ENCODE measurements around the gene ZNF341.

ZNF341 gene

GRCh38 chr20:33837096-33837830, 105.5 kb downstream of the ZNF341 start:
- no peaks in the 10 kb centered on the region for H3K9me3 ChIP-seq (ENCODE audit: control insufficient read depth, insufficient read depth, low read depth, low read length)
- ChIA-PET CTCF (interaction anchor here (0.6 to 2.5 kb wide), 4 partner anchors 88 to 420 kb away, joined by 3 to 6 read pairs (median 4); no protein-coding TSS in a partner anchor), POLR2A (no interaction called here)
- TF ChIP-seq ZNF121 (tag by site-specific recombination; IDR thresholded peaks at IDR 0.05), result peak; percentile 66
- TF ChIP-seq KLF8 (tag by site-specific recombination; IDR thresholded peaks at IDR 0.05), result no peak
- TF ChIP-seq EGR2 (tag by site-specific recombination; IDR thresholded peaks at IDR 0.05; ENCODE audit: low read depth), result no peak
- no peak for TF ChIP-seq WT1 (tag by site-specific recombination; IDR thresholded peaks at IDR 0.05)
- no peak for TF ChIP-seq ELK4 (IDR thresholded peaks at IDR 0.05; ENCODE audit: borderline replicate concordance, low read depth, low read length)
- H3K36me3 ChIP-seq (ENCODE audit: control insufficient read depth in 2 of 2, insufficient read depth in 1 of 2, low read length in 2 of 2), result peaks cover 0 to 3% of the 10 kb centered on the region in 2 experiments; a peak in 2 of 3 replicates
- H3K27ac ChIP-seq (ENCODE audit: extremely low read depth, low read depth, low read length), result no peak overlapping the region
- H3K4me3 ChIP-seq (ENCODE audit: low read depth, low read length), result no peak overlapping the region
- peaks cover 8% of the 10 kb centered on the region for H3K4me1 ChIP-seq (ENCODE audit: control insufficient read depth, insufficient read depth, low read length)

GRCh38 chr20:33838035-33838864, 106.5 kb downstream of the ZNF341 start:
- Histone ChIP-seq H3K9me3 (ENCODE audit: control insufficient read depth, insufficient read depth, low read depth, low read length) (no peaks in the 10 kb centered on the region), H3K36me3 (ENCODE audit: control insufficient read depth in 2 of 2, insufficient read depth in 1 of 2, low read length in 2 of 2) (peaks cover 0 to 3% of the 10 kb centered on the region in 2 experiments; a peak in 2 of 3 replicates), H3K27ac (ENCODE audit: extremely low read depth, low read depth, low read length) (no peak overlapping the region), H3K4me1 (ENCODE audit: control insufficient read depth, insufficient read depth, low read length) (peaks cover 15% of the 10 kb centered on the region), H3K4me3 (ENCODE audit: low read depth, low read length) (no peak overlapping the region)
- ChIA-PET POLR2A (no interaction called here), CTCF (interaction anchor here (1.6 to 2.5 kb wide), 2 partner anchors 230 to 231 kb away, joined by 5 to 6 read pairs; no protein-coding TSS in a partner anchor)
- TF ChIP-seq ZNF701 (tag by site-specific recombination; IDR thresholded peaks at IDR 0.05), result no peak
- no peak for TF ChIP-seq ZNF76 (tag by site-specific recombination; IDR thresholded peaks at IDR 0.05; ENCODE audit: borderline replicate concordance, low read depth)
- TF ChIP-seq AEBP2 (tag by site-specific recombination; IDR thresholded peaks at IDR 0.05; ENCODE audit: borderline replicate concordance), result no peak
- 0 out of 2 replicates have a peak, but pooled peaks have one; percentile 15 for TF ChIP-seq ZNF398 (tag by site-specific recombination; IDR thresholded peaks at IDR 0.05)
- 0 out of 2 replicates have a peak, but pooled peaks have one; percentile 19 for TF ChIP-seq CTCF (tag by site-specific recombination; IDR thresholded peaks at IDR 0.05)
- no peak for TF ChIP-seq ZBTB6 (tag by site-specific recombination; IDR thresholded peaks at IDR 0.05)
- no peak for TF ChIP-seq ZNF645 (tag by site-specific recombination; IDR thresholded peaks at IDR 0.05)
- TF ChIP-seq ZNF548 (tag by site-specific recombination; IDR thresholded peaks at IDR 0.05), result no peak
- no peak for TF ChIP-seq ZNF221 (tag by site-specific recombination; IDR thresholded peaks at IDR 0.05; ENCODE audit: borderline replicate concordance)
- TF ChIP-seq ZNF654 (tag by site-specific recombination; IDR thresholded peaks at IDR 0.05; ENCODE audit: low read depth), result 0 out of 2 replicates have a peak, but pooled peaks have one; percentile 17
- no peak for TF ChIP-seq ZFP69B (tag by site-specific recombination; IDR thresholded peaks at IDR 0.05)
- TF ChIP-seq GLI4 (tag by site-specific recombination; IDR thresholded peaks at IDR 0.05), result no peak
- TF ChIP-seq SCRT1 (tag by site-specific recombination; IDR thresholded peaks at IDR 0.05; ENCODE audit: borderline replicate concordance), result no peak
- TF ChIP-seq MZF1 (tag by site-specific recombination; IDR thresholded peaks at IDR 0.05; ENCODE audit: borderline replicate concordance), result no peak

All from HEK293 (cell line).